Measurements from ENCODE around the gene MALT1.

MALT1 gene

GRCh38 chr18:58761970-58762780 is 90.9 kb downstream of the MALT1 start:
- no peak for TF ChIP-seq CTCF (IDR thresholded peaks at IDR 0.05; ENCODE audit: low read depth, low read length, missing control alignments)
- in situ Hi-C loops (cut with HindIII; ENCODE audit: low sequenced_read_pairs): no loop called here
- DNase-seq (ENCODE audit: low read depth): no peak
- no peak overlapping the region for H3K4me3 ChIP-seq (ENCODE audit: low read depth, low read length)

- in situ Hi-C loops (cut with HindIII; ENCODE audit: low sequenced_read_pairs): no loop called here
- no peak for DNase-seq (ENCODE audit: low read depth)
- TF ChIP-seq CTCF (IDR thresholded peaks at IDR 0.05; ENCODE audit: low read depth, low read length, missing control alignments): no peak
- H3K4me3 ChIP-seq (ENCODE audit: low read depth, low read length): no peak overlapping the region
These were observed 91.5 kb downstream of the MALT1 start for GRCh38 chr18:58762781-58763171.

- in situ Hi-C loops (cut with HindIII; ENCODE audit: low sequenced_read_pairs): no loop called here
- DNase-seq (ENCODE audit: low read depth): no peak
- TF ChIP-seq CTCF (IDR thresholded peaks at IDR 0.05; ENCODE audit: low read depth, low read length, missing control alignments): no peak
These were observed 94.9 kb downstream of the MALT1 start for GRCh38 chr18:58766164-58766563.

DNA sequence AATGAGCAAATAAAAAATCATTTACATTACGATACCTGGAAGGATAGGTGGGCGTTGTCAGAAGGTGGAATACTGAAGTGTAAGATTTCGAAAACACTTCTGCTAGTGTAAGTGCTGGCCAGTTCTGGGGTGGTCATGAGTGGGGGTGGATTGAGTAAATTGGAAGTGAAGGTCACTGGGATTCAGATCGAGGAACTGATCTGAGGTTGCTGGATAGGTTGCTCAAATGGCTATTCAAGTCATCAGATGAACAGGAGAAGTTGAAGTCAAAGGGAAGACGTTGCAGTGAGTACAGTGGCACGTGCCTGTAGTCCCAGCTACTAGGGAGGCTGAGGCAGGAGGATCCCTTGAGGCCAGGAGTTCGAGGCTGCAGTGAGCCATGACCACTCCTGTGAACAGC is 95.7 kb downstream of the MALT1 start:
- in situ Hi-C loops (cut with HindIII; ENCODE audit: low sequenced_read_pairs): no loop called here

More at GRCh38 chr18:58766164-58766563, 94.9 kb downstream of the MALT1 start:
- H3K4me3 ChIP-seq (ENCODE audit: low read depth, low read length): no peak overlapping the region

DNA sequence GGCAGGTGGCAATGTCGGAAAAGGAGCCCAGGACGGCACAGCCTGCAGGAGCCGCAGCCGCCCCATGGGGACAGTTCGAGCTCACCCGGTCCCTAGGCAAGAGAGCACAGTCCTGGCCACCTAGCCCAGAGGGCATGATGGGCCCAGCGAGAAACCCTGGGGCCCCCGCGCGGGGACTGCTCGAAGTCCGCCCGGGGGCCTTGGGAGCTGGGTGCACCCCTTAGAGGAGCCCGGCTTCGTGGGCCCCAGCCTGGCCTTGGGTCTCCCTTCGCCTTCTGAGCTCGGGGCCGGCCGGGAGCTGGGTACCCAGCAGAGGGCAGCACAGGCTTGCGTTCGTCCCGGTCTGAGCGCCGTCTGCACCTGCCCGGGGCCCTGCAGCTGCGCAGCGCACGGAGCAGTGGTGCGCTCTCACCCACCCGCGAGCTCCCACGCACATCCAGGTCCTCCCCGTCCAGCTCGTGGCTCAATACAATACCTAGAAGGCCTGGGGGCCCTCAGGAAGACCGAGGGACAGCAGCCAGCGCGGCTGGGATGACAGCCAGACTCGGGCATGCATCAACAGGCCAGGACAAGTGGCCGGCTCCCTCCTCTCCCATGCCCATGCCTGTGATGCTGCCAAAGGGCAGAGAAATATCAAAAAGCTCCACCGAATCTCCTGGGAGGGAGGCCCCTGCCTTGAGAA is 97.2 kb downstream of the MALT1 start:
- no peak for DNase-seq (ENCODE audit: low read depth)
- TF ChIP-seq CTCF (IDR thresholded peaks at IDR 0.05; ENCODE audit: low read depth, low read length, missing control alignments): peak; percentile 86
- peak overlapping the region; percentile 14 for H3K4me3 ChIP-seq (ENCODE audit: low read depth, low read length)
- in situ Hi-C loops (cut with HindIII; ENCODE audit: low sequenced_read_pairs): no loop called here

More for the DNA sequence above, 95.7 kb downstream of the MALT1 start:
- no peak overlapping the region for H3K4me3 ChIP-seq (ENCODE audit: low read depth, low read length)
- TF ChIP-seq CTCF (IDR thresholded peaks at IDR 0.05; ENCODE audit: low read depth, low read length, missing control alignments): no peak
- no peak for DNase-seq (ENCODE audit: low read depth)

- no peak for DNase-seq (ENCODE audit: low read depth)
- TF ChIP-seq CTCF (IDR thresholded peaks at IDR 0.05; ENCODE audit: low read depth, low read length, missing control alignments): no peak
- no peak overlapping the region for H3K4me3 ChIP-seq (ENCODE audit: low read depth, low read length)
- in situ Hi-C loops (cut with HindIII; ENCODE audit: low sequenced_read_pairs): no loop called here
These were observed 98.1 kb downstream of the MALT1 start for GRCh38 chr18:58769321-58769720.

Data from astrocyte of the cerebellum (primary cell).